KMS-11 (cell line): Measurements from ENCODE around the gene ZNF558.

Experiments used
- H2AFZ ChIP-seq: fragments of 200-600 bp; sonication (generic); 2 replicates; pipeline ENCODE4 v1.6.1; 2016; ENCODE audit warnings: antibody characterized with exemption, mixed run types, low read depth
- H3K27ac ChIP-seq: fragments of 200-600 bp; sonication (generic); 2 replicates; pipeline ENCODE4 v1.6.1; 2016; ENCODE audit warnings: mild to moderate bottlenecking, mixed run types
- H3K27me3 ChIP-seq: fragments of 200-600 bp; sonication (generic); 2 replicates; pipeline ENCODE4 v1.6.1; 2017; ENCODE audit warnings: mild to moderate bottlenecking, low read depth, mixed run types, moderate library complexity; ENCODE audit not compliant: insufficient read depth
- H3K36me3 ChIP-seq: fragments of 200-600 bp; sonication (generic); 2 replicates; pipeline ENCODE4 v1.6.1; 2017; ENCODE audit warnings: mild to moderate bottlenecking, mixed run types; ENCODE audit not compliant: insufficient read depth
- H3K4me1 ChIP-seq: fragments of 200-600 bp; sonication (generic); 2 replicates; pipeline ENCODE4 v1.6.1; 2016; ENCODE audit warnings: mild to moderate bottlenecking, low read depth, mixed run types; ENCODE audit not compliant: poor library complexity, severe bottlenecking
- H3K4me2 ChIP-seq: fragments of 200-600 bp; sonication (generic); 2 replicates; pipeline ENCODE4 v1.7.0; 2016; ENCODE audit warnings: mild to moderate bottlenecking, mixed run types
- H3K4me3 ChIP-seq: fragments of 200-600 bp; sonication (generic); IDR thresholded peaks from 2 replicates; pipeline ENCODE4 v1.6.1; 2017; ENCODE audit warnings: low read depth, low read length, mixed read lengths; ENCODE audit not compliant: insufficient read depth
- H3K79me2 ChIP-seq: fragments of 200-600 bp; sonication (generic); 2 replicates; pipeline ENCODE4 v1.6.1; 2016; ENCODE audit warnings: low read depth, mixed run types; ENCODE audit not compliant: insufficient read depth
- H3K9ac ChIP-seq: fragments of 200-600 bp; sonication (generic); 2 replicates; pipeline ENCODE4 v1.6.1; 2016; ENCODE audit warnings: mild to moderate bottlenecking, mixed run types
- H4K20me1 ChIP-seq: fragments of 200-600 bp; sonication (generic); 2 replicates; pipeline ENCODE4 v1.6.1; 2016; ENCODE audit warnings: mild to moderate bottlenecking, mixed run types; ENCODE audit not compliant: insufficient read depth
- TF ChIP-seq, protein P1 (sequence below): fragments of 200-600 bp; sonication (generic); conservative IDR thresholded peaks from 2 replicates; pipeline ENCODE4 v1.6.1; 2017; ENCODE audit warnings: low read depth, mild to moderate bottlenecking, antibody characterized with exemption, low read length, moderate library complexity, mixed read lengths

Gene ZNF558

DNA sequence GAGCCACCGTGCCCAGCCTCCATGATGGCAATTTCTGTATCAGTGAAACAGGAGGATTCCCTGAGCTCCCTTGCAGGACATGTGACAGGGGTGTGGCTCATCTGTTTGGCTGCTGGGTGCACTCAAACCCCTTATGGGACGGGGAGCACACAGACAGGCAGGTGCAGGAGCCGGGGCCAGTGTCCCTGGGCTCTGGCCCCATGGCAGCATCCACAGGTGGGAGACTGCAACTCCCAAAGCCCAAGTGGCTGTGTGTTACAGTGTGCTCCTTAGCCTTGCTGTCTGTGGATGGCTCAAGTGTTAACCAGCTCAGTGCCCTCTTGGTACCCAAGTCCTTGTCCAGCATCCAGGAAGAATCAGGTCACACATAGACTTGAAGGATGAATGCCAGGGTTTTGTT is 14.7 kb upstream of the ZNF558 start:
- Histone ChIP-seq H3K27ac (no peak overlapping the region), H4K20me1 (no peaks in the 10 kb centered on the region), H2AFZ (no peak overlapping the region), H3K4me1 (no peaks in the 10 kb centered on the region), H3K36me3 (no peaks in the 10 kb centered on the region), H3K27me3 (peaks cover 3% of the 10 kb centered on the region; the same call in 1 of the 2 replicates), H3K79me2 (no peaks in the 10 kb centered on the region), H3K9ac (no peak overlapping the region), H3K4me2 (no peak overlapping the region), H3K4me3 (no peak overlapping the region)
- TF ChIP-seq, protein P1, sequence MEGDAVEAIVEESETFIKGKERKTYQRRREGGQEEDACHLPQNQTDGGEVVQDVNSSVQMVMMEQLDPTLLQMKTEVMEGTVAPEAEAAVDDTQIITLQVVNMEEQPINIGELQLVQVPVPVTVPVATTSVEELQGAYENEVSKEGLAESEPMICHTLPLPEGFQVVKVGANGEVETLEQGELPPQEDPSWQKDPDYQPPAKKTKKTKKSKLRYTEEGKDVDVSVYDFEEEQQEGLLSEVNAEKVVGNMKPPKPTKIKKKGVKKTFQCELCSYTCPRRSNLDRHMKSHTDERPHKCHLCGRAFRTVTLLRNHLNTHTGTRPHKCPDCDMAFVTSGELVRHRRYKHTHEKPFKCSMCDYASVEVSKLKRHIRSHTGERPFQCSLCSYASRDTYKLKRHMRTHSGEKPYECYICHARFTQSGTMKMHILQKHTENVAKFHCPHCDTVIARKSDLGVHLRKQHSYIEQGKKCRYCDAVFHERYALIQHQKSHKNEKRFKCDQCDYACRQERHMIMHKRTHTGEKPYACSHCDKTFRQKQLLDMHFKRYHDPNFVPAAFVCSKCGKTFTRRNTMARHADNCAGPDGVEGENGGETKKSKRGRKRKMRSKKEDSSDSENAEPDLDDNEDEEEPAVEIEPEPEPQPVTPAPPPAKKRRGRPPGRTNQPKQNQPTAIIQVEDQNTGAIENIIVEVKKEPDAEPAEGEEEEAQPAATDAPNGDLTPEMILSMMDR, result no peak

DNA sequence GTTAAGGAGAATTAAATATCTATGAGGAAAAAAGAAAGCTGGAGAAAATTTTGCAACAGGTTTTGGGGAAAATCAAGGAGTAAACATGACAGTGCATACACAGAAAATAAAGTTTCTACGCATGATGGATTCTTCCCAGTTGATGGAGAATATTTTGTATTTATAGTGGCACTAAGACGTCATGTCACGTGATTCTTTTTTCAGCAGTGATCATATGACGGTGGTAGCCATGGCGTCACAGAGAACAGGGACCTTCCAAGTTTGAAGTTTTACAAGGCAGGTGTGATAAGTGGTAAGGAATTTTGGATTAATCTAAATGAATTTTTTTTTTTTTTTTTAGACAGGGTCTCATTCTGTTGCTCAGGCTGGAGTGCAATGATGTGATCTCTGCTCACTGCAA is 8.6 kb upstream of the ZNF558 start:
- H3K4me1 ChIP-seq, result no peaks in the 10 kb centered on the region
- H3K4me2 ChIP-seq, result no peak overlapping the region
- no peak overlapping the region for H3K9ac ChIP-seq
- H2AFZ ChIP-seq, result no peak overlapping the region
- TF ChIP-seq, protein P1, result no peak
- H3K27ac ChIP-seq, result no peak overlapping the region
- H3K4me3 ChIP-seq, result no peak overlapping the region
- no peaks in the 10 kb centered on the region for H3K36me3 ChIP-seq
- peaks cover 36% of the 10 kb centered on the region for H3K27me3 ChIP-seq
- H4K20me1 ChIP-seq, result no peaks in the 10 kb centered on the region
- no peaks in the 10 kb centered on the region for H3K79me2 ChIP-seq

DNA sequence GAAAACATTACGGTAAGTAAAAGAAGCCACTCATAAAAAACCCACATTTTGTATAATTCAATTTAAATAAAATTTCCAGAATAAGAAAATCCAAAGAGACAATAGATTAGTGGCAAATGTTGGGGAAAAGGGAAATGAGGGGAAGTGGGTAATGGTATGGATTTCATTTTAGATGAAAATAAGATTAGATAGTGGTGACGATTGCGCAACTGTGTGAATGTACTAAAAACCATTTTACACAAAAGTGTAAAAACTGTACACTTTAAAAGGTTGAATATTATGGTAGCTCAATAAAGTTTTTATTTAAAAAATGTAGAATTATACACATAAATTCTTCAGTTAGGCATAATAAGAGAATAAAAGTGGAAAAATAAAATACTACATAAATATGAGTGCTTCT is 3.8 kb upstream of the ZNF558 start:
- Histone ChIP-seq H3K4me2 (no peak overlapping the region), H3K36me3 (no peaks in the 10 kb centered on the region), H2AFZ (no peak overlapping the region), H3K27me3 (peaks cover 39% of the 10 kb centered on the region), H3K4me3 (no peak overlapping the region), H3K79me2 (no peaks in the 10 kb centered on the region), H4K20me1 (no peaks in the 10 kb centered on the region), H3K27ac (no peak overlapping the region), H3K9ac (no peak overlapping the region), H3K4me1 (peaks cover 4% of the 10 kb centered on the region)
- TF ChIP-seq, protein P1, result no peak

DNA sequence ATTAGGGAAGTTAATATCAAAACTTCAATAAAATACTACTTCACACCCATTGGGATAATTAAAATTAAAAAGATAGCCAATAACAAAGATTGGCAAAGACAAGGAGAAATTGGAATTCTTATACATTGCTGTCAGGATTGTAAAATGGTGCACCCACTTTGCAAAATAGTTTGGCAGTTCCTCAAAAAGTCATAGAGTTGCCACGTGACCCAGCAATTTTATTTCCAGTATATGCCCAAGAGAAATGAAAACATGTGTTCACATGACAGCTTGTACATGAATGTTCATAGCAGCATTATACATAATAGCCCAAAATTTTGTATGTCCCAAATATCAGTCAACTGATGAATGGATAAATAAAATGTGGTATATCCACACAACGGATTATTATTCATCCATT is 3.3 kb upstream of the ZNF558 start:
- peaks cover 4% of the 10 kb centered on the region for H3K4me1 ChIP-seq

More for the DNA sequence above, 3.3 kb upstream of the ZNF558 start:
- no peak overlapping the region for H3K4me2 ChIP-seq
- H3K36me3 ChIP-seq, result no peaks in the 10 kb centered on the region
- no peaks in the 10 kb centered on the region for H3K79me2 ChIP-seq
- H4K20me1 ChIP-seq, result no peaks in the 10 kb centered on the region
- H3K27ac ChIP-seq, result no peak overlapping the region
- TF ChIP-seq, protein P1, result no peak
- no peak overlapping the region for H2AFZ ChIP-seq
- no peak overlapping the region for H3K9ac ChIP-seq
- H3K27me3 ChIP-seq, result peaks cover 37% of the 10 kb centered on the region
- H3K4me3 ChIP-seq, result no peak overlapping the region
